Measurements from ENCODE around the gene FAM8A1.

Gene FAM8A1

DNA sequence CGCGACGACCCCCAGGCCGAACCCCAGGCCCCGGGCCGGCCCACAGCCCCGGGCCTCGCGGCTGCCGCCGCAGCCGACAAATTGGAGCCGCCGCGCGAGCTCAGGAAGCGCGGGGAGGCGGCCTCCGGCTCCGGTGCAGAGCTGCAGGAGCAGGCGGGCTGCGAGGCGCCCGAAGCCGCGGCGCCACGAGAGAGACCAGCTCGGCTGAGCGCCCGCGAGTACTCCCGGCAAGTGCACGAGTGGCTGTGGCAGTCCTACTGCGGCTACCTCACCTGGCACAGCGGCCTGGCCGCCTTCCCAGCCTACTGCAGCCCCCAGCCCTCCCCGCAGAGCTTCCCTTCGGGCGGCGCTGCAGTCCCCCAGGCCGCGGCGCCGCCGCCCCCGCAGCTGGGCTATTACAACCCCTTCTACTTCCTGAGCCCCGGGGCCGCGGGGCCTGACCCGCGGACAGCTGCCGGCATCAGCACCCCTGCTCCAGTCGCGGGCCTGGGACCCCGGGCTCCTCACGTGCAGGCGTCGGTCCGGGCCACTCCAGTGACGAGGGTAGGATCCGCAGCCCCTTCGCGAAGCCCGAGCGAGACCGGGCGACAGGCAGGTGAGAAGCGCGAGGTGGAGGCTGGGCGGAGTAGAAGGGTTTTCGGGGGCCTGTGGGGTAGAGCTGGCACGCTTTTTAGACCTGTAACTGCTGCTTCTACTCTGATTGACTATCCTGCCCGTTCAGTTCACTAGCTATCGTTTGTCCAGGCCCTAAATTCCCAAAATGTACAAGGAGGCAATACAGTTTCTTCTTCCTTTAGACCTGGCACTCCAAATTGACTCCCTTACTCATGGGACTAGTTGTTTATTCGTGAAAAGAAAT lies 654 bp downstream of the FAM8A1 start:
- in situ Hi-C loops (cut with MboI; ENCODE audit: low sequenced_read_pairs) = no loop called here

DNA sequence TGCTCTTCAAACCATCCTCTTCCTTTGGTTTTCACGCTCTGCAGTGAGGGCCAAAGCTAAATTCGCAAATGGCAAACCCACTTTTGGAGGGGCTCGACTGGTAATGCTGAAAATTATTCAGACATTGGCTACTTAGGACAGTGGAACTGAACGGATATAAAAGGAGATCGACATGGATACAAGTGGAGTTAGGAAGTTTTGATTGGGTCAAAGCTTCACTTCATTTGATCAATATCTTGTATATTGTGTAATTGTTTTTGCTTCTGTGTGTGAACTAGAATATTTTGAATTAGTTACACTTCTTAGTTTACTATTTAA lies 1.2 kb downstream of the FAM8A1 start:
- in situ Hi-C loops (cut with MboI; ENCODE audit: low sequenced_read_pairs) = no loop called here

DNA sequence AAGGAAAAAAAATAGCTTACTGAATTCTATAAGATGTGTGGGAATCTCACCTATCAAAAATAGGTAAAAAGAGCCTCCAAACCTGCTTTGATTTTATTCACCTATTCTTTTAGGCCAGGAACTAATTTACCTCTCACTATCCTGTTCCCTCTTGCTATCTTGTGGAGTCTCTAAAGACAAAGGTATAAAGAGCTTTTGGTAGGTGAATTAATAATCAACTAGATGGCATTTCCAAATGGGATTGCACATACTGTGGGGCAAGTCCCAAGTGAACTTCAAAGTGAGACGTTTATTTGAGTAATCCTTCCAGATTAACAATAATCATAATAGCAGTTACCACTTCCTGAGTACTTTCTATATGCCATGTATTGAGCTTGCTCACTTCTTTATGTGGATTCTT lies 2.8 kb downstream of the FAM8A1 start:
- in situ Hi-C loops (cut with MboI; ENCODE audit: low sequenced_read_pairs) = no loop called here

DNA sequence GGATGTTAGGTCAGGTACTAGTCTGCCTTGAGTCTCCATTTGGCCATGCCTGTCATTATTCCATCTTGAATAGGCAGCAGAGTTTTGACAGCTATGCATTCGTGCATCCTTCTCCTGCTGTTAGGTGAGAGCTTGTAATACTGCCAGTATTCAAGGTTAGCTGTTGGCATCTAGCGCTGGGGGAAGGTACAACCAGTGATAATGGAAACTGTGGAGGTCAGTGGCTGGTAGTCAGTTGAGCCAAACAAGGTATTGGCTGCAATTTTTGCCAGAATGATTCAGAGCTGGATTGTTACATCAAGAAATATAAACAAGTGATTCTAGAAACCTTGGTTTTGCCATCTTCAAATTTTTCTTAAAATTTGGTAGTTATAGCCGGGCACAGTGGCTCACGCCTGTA lies 6.5 kb downstream of the FAM8A1 start:
- in situ Hi-C loops (cut with MboI; ENCODE audit: low sequenced_read_pairs) = no loop called here

DNA sequence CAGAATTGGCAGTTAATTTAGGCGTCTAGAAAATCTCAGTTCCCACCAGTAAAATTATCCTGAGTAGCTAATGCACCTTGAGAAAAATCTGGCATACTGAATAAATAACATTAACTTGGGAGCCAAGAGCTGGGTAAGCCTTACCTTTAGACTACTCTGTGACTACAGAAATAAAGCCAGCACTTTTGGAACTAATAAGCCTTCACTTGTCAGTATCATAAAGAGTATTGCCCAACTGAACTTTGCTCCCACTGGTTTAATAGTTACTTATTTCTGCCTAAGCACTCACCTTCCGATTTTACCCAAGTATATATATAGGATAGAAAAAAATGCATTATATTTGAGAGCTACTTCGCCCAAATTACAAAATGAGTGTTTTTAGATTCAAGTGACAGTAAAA lies 10.7 kb downstream of the FAM8A1 start:
- in situ Hi-C loops (cut with MboI; ENCODE audit: low sequenced_read_pairs) = no loop called here

DNA sequence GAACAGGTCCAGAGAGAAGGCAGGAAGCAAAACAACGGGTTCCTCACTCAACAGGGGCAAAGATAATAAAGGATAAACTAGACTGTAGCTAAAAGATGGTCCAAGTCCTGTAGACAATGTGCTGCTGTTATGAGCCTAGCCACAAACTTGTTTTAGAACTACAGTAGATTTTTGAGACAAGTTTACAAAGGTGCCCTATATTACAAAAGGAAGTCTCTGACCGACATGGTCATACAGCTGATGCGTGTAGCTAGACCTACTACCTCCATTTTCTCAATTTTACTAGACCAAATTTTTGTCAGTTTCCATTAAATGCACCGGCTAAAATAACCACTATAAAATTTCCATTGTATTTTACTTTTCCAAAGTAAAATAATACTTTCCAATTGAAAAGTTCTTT lies 11.9 kb downstream of the FAM8A1 start:
- in situ Hi-C loops (cut with MboI; ENCODE audit: low sequenced_read_pairs) = no loop called here

DNA sequence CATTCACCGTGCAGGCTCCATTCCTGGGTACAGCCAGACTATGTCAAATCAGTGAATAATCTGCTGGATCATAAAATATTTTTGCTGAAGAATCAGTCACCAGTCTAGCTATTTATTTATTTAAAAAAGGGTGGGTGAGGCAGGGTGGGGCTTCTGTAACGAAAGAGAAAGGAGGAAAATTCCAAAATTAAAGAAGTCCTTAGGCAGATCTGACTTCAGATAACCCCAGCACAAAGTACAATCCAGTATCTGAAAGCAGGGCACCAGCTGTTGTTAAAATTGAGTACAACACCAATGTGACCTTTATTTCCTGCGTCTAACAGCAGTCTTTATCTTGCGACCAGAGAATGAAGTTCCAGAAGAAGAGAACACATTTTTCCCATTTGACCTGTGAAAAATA lies 15.7 kb downstream of the FAM8A1 start:
- in situ Hi-C loops (cut with MboI; ENCODE audit: low sequenced_read_pairs) = no loop called here

DNA sequence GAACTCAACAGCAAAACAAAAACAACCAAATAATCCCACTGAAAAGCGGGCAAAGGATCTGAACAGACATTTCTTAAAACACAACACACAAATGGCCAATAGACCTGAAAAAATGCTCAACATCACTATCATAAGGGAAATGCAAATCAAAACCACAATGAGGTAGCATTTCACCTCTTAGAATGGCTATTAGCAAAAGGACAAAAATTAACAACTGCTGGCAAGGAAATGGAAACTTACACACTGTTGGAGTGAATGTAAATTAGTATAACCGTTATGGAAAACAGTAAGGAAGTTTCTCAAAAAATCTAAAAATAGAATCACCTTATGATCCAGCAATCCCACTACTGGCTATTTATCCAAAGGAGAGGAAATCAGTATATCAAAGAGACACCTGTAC lies 20.9 kb downstream of the FAM8A1 start:
- in situ Hi-C loops (cut with MboI; ENCODE audit: low sequenced_read_pairs) = no loop called here

DNA sequence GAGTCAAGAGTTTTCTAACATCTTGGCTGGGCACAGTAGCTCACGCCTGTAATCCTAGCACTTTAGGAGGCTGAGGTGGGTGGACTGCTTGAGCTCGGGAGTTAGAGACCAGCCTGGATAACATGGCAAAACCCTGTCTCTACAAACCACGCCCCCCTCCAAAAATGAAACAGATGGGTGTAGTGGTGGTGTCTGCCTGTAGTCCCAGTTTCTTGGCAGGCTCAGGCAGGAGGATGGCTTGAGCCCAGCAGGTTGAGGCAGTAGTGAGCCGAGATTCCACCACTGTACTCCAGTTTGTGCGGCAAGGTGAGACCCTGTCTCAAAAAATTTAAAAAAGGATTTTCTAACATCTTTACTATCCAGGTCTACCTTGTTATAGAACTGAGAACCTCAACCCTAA lies 22.0 kb downstream of the FAM8A1 start:
- in situ Hi-C loops (cut with MboI; ENCODE audit: low sequenced_read_pairs) = no loop called here

DNA sequence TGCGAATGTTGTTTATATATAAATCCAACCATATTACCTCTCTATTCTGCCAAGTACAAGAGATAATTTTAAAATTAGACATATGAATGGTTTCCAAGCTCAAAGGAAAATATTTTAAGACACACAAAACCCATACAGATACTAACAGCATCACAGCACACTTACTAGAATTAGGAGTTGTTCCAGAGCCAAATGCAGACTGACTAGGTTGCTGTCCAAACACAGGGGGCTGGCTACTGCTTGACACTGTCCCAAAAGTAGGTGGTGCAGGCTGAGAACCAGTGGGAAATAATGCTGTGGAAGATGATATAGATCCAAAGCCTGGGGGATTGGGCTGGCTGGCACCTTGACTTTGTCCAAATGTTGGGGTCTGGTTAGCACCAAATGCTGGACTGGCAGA lies 24.3 kb downstream of the FAM8A1 start:
- in situ Hi-C loops (cut with MboI; ENCODE audit: low sequenced_read_pairs) = no loop called here

DNA sequence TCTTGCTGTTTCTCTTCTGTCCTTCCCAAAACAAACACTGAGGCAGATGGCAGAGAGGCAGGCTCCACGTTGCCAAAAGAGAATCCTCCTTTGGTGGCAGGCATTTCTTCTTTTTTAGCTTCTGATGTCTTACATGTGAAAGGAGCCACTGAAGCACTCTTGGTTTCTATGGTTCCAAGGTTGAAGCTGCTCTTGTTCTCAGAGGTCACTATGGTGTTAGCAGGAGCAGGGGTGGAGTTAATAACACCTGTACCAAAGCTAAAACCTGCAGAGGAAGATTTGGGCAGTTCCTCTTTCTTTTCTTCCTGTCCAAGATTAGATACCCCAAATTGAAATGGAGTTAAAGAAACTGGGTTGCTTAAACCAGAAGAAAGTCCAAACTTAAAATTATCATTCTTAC lies 28.8 kb downstream of the FAM8A1 start:
- in situ Hi-C loops (cut with MboI; ENCODE audit: low sequenced_read_pairs) = no loop called here

DNA sequence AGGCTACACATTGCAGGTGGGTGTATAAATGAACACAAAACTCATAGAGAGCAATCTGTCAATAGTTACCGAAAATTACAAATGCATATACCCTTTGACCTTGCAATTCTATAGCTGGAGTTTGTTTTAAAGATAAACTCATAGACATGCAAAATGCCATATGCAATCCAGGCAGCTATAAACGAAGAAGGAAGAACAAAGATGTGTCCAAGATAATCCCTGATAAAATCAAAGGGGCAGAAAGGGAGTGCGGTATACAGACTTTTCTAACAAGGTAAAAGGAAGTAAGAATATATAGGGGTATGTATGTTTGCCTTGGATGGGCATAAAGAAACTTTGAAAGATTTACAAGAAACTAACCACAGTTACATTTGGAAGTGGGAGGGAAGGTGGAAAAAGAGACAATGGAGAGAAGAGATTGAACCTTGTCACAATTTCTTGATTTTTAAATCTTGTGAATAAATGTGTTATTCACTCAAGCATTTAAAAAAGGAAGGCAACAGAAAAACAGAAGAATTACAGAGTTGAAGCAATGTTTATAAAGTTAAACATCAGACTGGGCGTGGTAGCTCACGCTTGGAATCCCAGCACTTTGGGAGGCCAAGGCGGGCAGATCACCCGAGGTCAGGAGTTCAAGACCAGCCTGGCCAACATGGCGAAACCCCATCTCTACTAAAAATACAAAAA lies 29.9 kb downstream of the FAM8A1 start:
- in situ Hi-C loops (cut with MboI; ENCODE audit: low sequenced_read_pairs) = no loop called here

DNA sequence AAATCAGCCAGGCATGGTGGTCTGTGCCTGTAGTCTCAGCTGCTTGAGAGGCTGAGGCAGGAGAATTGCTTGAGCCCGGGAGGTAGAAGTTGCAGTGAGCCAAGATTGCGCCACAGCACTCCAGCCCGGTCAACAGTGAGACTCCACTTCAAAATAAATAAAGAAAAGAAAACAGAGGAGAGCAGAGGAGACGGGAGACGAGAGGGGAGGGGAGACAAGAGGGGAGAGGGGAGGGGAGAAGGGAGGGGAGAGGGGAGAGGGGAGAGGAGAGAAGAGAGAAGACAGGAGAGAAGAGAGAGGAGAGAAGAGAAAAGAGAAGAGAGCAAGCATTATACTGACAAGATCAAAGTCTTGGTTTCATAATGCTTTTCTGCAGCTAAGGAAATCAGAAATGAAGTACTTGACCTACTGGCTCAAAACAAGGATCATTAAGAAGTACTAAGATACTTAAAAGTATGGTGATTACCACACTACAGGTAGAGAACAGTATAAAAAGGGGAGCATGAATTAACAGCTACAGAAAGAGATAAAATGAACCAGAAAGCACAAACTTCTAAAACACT lies 30.5 kb downstream of the FAM8A1 start:
- in situ Hi-C loops (cut with MboI; ENCODE audit: low sequenced_read_pairs) = no loop called here

DNA sequence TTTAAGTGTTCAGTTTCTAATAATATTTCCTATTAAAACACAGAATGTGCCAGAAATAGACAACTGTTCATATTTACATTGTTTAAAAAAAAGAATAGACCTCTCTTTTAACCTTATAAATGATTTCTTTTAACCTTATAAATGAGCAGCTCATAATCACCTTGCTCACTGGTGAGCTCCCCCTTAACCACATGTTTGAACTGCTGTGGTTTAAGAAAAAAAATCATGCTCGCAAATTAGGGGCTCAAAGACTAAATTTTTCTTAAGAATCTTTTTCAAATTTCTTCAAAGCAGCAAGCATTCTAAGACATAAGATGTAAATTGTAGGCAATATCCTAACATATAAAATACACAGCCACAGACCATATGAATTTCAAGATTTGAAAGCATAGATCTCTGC lies 32.8 kb downstream of the FAM8A1 start:
- in situ Hi-C loops (cut with MboI; ENCODE audit: low sequenced_read_pairs) = no loop called here

DNA sequence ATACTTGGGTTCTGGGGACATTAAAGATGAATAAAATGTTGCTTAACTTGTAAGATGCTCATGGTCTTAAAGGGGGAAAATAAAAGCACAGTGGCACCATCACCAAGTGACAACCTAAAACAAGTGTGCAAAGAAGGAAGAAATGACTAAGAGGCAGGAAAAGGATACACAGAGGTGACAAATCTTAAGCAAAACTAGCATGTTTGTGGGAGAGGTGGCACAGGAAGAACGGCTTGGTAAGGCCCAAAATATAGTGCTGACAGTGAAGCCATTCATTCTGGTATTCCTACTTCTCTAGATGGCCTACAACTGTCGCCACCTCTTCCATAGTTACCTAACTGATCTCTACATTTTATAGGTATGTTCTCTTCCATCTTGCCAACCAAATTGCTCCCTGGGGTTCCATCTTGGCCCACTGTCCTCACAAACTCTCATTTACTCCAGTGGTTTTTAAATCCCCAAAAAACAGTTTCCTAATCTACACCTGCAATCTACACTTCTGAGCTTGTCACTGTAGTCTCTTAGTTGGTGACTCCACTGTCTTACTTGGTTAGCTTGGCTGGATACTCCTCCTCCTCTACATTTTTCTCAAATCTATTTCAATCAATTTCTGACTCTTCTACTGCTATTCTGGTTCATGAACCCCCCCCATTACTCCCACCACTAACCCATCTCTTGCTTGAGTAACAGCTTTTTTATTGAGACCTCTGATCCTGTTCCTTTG lies 33.5 kb downstream of the FAM8A1 start:
- in situ Hi-C loops (cut with MboI; ENCODE audit: low sequenced_read_pairs) = no loop called here

DNA sequence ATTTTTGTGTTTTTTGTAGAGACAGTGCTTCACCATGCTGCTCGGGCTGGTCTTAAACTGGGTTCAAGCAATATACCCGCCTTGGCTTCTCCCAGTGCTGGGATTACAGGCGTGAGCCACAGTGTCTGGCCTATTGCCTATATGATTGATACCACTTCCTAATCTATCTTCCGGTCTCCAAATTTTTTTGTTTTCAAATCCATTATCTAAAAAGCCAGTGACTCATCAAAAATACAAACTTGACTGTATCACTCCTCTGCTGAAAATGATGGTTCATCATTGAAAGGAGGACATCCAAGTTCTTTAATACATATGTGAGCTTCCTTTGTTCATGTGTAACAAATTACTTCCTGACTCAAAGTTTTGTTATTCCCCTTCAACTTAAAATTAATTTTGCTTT lies 35.5 kb downstream of the FAM8A1 start:
- in situ Hi-C loops (cut with MboI; ENCODE audit: low sequenced_read_pairs) = no loop called here

DNA sequence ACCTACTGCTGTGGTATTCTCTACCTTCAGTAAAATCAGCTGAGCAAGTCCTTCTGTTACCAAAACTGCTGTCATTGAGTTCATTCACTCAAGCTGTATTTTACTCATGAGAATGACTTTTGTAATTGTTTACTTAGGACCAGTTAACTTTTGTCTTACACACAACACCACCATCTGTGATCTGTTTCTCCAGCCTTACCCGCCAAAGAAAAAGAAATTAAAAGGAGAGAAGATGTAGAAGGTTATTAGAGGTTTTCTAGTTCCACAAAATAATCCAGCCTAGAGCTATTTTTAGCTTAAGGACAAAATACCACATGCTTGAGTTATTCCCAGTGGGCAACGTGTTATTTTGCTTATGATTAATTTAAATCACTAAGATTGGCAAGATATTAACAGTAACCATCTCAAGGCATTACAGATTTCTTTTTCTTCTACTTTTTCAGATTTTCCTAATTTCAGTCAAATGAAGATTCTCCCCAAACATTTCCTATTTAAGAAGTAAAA lies 38.2 kb downstream of the FAM8A1 start:
- in situ Hi-C loops (cut with MboI; ENCODE audit: low sequenced_read_pairs) = no loop called here

DNA sequence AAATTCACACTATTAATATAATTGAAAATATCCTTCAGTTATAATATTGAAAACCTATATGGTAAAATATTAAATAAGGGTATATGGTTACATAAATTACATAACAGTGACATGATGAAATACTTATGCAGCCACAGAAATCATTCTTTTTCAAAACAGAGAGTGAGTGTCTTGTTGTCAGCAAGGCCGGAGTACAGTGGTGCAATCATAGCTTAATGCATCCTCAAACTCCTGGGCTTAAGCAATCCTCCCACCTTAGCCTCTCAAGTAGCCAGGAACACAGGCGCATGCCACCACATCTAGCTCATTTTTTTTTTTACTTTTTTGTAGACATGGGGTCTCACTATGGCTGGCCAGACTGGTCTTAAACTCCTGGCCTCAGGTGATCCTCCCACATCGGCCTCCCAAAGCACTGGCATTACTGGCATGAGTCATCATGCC lies 40.4 kb downstream of the FAM8A1 start:
- in situ Hi-C loops (cut with MboI; ENCODE audit: low sequenced_read_pairs) = no loop called here

DNA sequence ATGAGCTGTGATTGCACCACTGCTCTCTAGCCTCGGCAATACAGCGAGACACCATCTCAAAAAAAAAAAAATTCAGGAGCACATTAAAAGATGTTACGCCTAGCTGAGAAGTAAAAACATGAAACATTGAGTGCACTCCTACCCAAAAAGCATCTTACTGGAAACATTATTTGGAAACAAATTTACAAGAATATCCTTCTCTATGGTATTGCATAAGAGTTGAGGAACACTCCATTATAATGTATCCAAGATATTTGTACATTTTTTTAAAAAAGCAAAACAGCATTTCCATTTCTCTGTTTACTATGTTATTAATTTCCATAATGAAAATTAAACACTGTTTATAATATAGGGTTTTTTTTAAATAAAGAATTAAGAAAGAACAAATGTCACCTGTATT lies 48.6 kb downstream of the FAM8A1 start:
- in situ Hi-C loops (cut with MboI; ENCODE audit: low sequenced_read_pairs) = no loop called here

DNA sequence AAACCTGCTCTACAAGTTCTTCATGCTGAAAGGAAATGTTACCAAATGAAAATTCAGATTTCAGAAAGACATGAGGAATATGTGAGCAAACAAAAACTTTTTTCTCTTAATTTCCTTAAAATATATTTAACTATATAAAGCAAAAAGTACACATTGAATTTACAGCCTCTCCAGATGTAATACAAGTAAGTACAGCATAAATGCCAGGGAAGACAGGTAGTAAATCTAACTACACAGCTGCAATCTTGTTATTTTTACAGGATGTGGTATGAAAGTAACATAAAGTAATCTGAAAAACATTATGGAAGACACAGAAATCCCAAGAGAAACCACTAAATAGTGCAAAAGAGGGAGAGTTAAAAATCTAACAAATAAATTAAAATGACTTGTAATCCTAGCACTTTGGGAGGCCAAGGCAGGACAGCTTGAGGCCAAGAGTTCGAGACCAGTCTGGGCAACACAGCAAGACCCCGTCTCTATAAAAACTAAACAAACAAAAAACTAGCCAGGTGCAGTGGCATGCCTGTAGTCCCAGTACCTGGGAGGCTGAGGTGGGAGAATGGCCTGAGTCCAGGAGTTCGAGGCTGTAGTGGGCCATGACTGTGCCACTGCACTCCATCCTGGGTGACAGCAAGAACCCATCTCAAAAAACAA lies 50.7 kb downstream of the FAM8A1 start:
- in situ Hi-C loops (cut with MboI; ENCODE audit: low sequenced_read_pairs) = no loop called here

All from hTERT RPE-1 (cell line).